ENCODE results near the gene CPSF4L.
A peak's percentile ranks its signal among the peaks of the same experiment; 100 is the strongest.

CPSF4L gene

DNA sequence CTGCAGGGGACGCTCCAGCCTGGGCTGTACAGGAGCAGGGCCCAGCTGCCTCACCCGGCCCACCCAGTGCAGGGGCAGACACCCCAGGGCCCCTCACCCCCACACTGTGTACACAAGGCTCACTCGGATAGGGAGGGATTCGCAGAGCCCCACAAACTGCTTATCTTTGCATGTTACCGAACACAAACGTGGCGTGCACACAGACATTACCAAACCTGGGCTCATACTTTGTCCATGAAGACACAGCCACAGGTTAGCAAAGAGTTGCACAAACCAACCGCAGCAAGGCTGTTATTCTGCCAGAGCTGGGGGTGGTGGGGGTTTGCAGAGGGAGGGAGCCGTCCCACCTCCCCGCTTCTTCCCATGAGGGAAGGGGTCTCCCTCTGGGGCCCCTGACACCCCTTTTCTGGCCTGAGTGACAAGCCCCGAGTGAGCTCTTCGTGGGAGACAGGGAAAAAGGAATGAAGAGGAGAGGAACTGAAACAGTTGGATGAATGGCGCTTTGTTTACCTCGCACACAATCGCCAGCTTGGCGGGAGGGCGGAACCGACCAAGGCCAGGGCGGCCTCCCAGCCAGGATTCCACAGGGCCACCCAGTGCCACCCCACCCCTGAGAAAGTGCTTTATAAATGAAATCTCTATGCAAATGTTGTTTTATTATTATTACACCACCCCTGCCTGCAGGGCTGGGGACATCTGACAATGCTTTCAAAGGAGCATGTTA lies 434 bp upstream of the CPSF4L start:
- Histone ChIP-seq H3K9ac (ENCODE audit: insufficient read length, low read depth) (peak overlapping the region; percentile 63), H3K4me1 (ENCODE audit: insufficient read depth, insufficient read length) (peaks cover 23% of the 10 kb centered on the region), H3K27me3 (ENCODE audit: insufficient read depth, insufficient read length) (no peaks in the 10 kb centered on the region), H3K4me3 (ENCODE audit: insufficient read length, low read depth) (no peak overlapping the region), H3K36me3 (ENCODE audit: insufficient read depth, insufficient read length, low read length) (no peaks in the 10 kb centered on the region), H3K9me3 (ENCODE audit: insufficient read depth, low read length) (no peaks in the 10 kb centered on the region)
- no peak for DNase-seq (ENCODE audit: low read depth, low spot score)
- TF ChIP-seq ZNF274 (IDR thresholded peaks at IDR 0.05; ENCODE audit: low read depth, low read length) (no peak), SUZ12 (IDR thresholded peaks at IDR 0.05; ENCODE audit: extremely low read depth, insufficient read depth, insufficient read length) (no peak), YY1 (IDR thresholded peaks at IDR 0.05; ENCODE audit: insufficient read depth, insufficient read length) (no peak)

DNA sequence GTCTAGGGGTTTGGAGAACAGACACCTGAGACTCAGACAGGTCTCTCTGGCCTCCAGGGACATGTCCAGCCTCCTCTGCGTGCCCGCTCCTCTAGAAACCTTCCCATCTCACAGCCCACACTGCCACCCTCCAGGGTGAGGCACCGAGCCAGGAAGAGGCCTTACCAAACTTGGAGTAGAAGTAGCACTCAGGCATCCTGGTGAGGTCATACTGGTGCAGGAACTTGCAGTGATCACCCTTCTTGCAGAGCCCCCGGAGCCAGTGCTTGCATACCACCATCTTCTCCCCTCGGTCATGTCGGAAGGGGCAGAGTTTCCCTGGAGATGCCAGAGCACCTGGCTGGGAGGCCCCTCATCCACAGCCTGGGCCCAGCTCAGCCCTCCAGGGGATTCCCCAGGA lies 4.2 kb downstream of the CPSF4L start:
- H3K36me3 ChIP-seq (ENCODE audit: insufficient read depth, insufficient read length, low read length): no peaks in the 10 kb centered on the region
- TF ChIP-seq ZNF274 (IDR thresholded peaks at IDR 0.05; ENCODE audit: low read depth, low read length) (no peak), YY1 (IDR thresholded peaks at IDR 0.05; ENCODE audit: insufficient read depth, insufficient read length) (no peak), SUZ12 (IDR thresholded peaks at IDR 0.05; ENCODE audit: extremely low read depth, insufficient read depth, insufficient read length) (no peak)
- peaks cover 17% of the 10 kb centered on the region for H3K4me1 ChIP-seq (ENCODE audit: insufficient read depth, insufficient read length)
- no peaks in the 10 kb centered on the region for H3K9me3 ChIP-seq (ENCODE audit: insufficient read depth, low read length)
- H3K9ac ChIP-seq (ENCODE audit: insufficient read length, low read depth): no peak overlapping the region
- no peak for DNase-seq (ENCODE audit: low read depth, low spot score)
- H3K4me3 ChIP-seq (ENCODE audit: insufficient read length, low read depth): no peak overlapping the region
- no peaks in the 10 kb centered on the region for H3K27me3 ChIP-seq (ENCODE audit: insufficient read depth, insufficient read length)

DNA sequence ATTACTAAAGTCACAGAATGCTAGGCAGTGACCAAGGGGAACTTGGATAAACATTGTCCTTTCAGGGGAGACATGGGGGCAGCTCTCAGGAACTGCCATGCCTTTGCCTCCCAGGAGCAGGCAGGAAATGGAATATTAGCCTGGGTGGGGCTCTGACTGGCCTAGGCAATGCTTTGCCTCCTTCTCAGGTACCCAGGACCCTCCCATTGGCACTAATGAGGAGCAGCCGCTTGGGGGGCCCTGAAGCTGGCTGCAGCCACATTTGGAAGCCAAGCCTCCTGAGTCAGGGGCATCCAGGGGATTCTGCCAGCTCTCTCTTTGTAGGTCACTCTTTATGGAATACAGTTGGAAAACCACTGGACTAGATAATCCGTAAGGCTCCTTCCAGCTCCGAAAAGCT lies 5.5 kb downstream of the CPSF4L start:
- TF ChIP-seq SUZ12 (IDR thresholded peaks at IDR 0.05; ENCODE audit: extremely low read depth, insufficient read depth, insufficient read length): no peak
- TF ChIP-seq YY1 (IDR thresholded peaks at IDR 0.05; ENCODE audit: insufficient read depth, insufficient read length): no peak
- TF ChIP-seq ZNF274 (IDR thresholded peaks at IDR 0.05; ENCODE audit: low read depth, low read length): no peak
- no peak for DNase-seq (ENCODE audit: low read depth, low spot score)
- Histone ChIP-seq H3K9me3 (ENCODE audit: insufficient read depth, low read length) (no peaks in the 10 kb centered on the region), H3K4me3 (ENCODE audit: insufficient read length, low read depth) (no peak overlapping the region), H3K9ac (ENCODE audit: insufficient read length, low read depth) (no peak overlapping the region), H3K36me3 (ENCODE audit: insufficient read depth, insufficient read length, low read length) (no peaks in the 10 kb centered on the region), H3K27me3 (ENCODE audit: insufficient read depth, insufficient read length) (no peaks in the 10 kb centered on the region), H3K4me1 (ENCODE audit: insufficient read depth, insufficient read length) (peaks cover 10% of the 10 kb centered on the region)

DNA sequence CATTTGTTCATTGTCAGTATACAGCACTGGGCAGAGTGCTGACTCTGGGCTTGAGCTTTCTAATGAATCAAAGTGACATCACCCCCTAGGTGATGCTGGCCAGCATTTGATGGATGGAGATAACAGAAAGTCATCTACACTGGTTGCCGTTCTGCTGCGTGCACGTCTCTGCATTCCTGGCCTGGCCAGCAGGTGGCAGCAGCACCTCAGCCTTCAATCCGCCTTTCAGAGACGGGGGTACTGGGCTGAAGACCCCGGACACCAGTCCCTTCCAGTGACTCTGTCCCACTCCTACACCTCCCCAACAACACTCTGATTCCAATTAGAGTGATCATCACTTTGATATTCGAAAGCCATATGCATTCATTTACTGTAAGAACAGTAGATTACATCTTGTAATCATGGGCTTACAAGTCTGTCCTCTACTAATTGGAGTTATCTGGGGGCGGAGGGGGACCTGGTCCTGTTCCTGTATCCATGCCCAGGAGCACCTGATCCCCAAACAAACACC lies 6.0 kb downstream of the CPSF4L start:
- Histone ChIP-seq H3K36me3 (ENCODE audit: insufficient read depth, insufficient read length, low read length) (no peaks in the 10 kb centered on the region), H3K9me3 (ENCODE audit: insufficient read depth, low read length) (no peaks in the 10 kb centered on the region), H3K27me3 (ENCODE audit: insufficient read depth, insufficient read length) (no peaks in the 10 kb centered on the region), H3K4me1 (ENCODE audit: insufficient read depth, insufficient read length) (peaks cover 11% of the 10 kb centered on the region), H3K9ac (ENCODE audit: insufficient read length, low read depth) (no peak overlapping the region), H3K4me3 (ENCODE audit: insufficient read length, low read depth) (no peak overlapping the region)
- no peak for DNase-seq (ENCODE audit: low read depth, low spot score)
- TF ChIP-seq SUZ12 (IDR thresholded peaks at IDR 0.05; ENCODE audit: extremely low read depth, insufficient read depth, insufficient read length): no peak
- no peak for TF ChIP-seq YY1 (IDR thresholded peaks at IDR 0.05; ENCODE audit: insufficient read depth, insufficient read length)

DNA sequence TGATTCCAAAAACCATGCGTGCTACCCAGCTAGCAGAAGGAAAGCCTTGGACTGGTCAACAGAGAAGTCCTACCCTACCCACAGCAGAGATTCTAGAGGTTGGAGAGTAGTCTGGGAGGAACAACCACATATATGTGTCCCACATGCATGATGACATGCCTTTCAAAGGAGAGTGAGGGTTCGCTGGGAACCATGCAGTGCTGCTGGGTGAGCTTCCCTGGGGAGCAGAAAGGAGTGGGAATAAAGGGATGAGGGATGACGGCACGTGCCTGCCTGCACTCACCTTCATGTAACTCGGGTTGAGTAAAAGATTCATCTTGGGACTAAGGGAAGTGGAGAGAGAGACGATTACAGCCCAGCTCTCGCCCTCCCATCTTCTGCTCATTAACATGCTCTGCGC lies 9.8 kb downstream of the CPSF4L start:
- no peak overlapping the region for H3K4me3 ChIP-seq (ENCODE audit: insufficient read length, low read depth)
- H3K36me3 ChIP-seq (ENCODE audit: insufficient read depth, insufficient read length, low read length): peaks cover 24% of the 10 kb centered on the region
- no peak for TF ChIP-seq YY1 (IDR thresholded peaks at IDR 0.05; ENCODE audit: insufficient read depth, insufficient read length)
- TF ChIP-seq SUZ12 (IDR thresholded peaks at IDR 0.05; ENCODE audit: extremely low read depth, insufficient read depth, insufficient read length): no peak
- no peak for TF ChIP-seq ZNF274 (IDR thresholded peaks at IDR 0.05; ENCODE audit: low read depth, low read length)
- H3K4me1 ChIP-seq (ENCODE audit: insufficient read depth, insufficient read length): peaks cover 10% of the 10 kb centered on the region
- no peak for DNase-seq (ENCODE audit: low read depth, low spot score)
- no peaks in the 10 kb centered on the region for H3K9me3 ChIP-seq (ENCODE audit: insufficient read depth, low read length)
- no peaks in the 10 kb centered on the region for H3K27me3 ChIP-seq (ENCODE audit: insufficient read depth, insufficient read length)
- no peak overlapping the region for H3K9ac ChIP-seq (ENCODE audit: insufficient read length, low read depth)

DNA sequence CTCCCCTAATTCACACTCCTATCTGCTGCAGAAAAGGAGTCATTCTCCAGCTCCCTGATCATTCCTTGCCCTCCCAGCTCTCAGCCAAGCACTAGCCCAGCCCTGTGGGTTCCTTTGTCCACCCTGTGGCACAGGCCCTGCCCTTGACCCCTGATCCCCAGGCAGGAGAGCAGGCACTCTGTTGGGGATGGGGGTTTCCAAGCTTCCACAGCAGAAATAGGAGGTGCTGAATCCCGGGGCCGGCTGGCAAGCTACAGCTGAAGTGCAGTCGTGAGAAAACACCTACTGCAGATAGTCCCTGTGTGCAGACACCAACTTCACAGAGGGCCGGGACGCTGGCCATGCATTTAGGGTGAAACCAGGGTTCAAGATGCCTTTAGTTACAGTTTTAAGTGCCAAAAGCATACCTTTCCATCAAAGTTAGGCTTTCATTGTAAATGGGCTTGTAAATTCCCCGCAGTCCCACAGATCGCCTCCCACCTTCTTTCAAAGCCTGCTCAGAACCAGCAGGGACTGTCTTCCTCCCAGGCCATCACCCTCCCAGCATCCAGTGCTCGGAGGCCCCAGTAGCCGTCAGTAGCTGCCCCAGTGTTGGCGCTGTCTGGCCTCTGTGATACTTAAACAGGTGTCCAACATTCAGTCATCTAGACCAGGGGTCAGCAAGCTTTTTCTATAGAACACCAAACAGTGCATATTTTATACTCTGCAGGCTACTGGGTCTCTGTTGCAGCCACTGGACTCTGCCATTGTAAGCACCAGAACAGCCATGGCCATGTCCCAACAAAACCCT lies 10.6 kb downstream of the CPSF4L start:
- peaks cover 10% of the 10 kb centered on the region for H3K4me1 ChIP-seq (ENCODE audit: insufficient read depth, insufficient read length)
- H3K9me3 ChIP-seq (ENCODE audit: insufficient read depth, low read length): no peaks in the 10 kb centered on the region
- no peak for DNase-seq (ENCODE audit: low read depth, low spot score)
- H3K27me3 ChIP-seq (ENCODE audit: insufficient read depth, insufficient read length): no peaks in the 10 kb centered on the region
- peaks cover 32% of the 10 kb centered on the region for H3K36me3 ChIP-seq (ENCODE audit: insufficient read depth, insufficient read length, low read length)
- TF ChIP-seq ZNF274 (IDR thresholded peaks at IDR 0.05; ENCODE audit: low read depth, low read length) (no peak), YY1 (IDR thresholded peaks at IDR 0.05; ENCODE audit: insufficient read depth, insufficient read length) (no peak), SUZ12 (IDR thresholded peaks at IDR 0.05; ENCODE audit: extremely low read depth, insufficient read depth, insufficient read length) (no peak)
- H3K4me3 ChIP-seq (ENCODE audit: insufficient read length, low read depth): no peak overlapping the region
- H3K9ac ChIP-seq (ENCODE audit: insufficient read length, low read depth): no peak overlapping the region

DNA sequence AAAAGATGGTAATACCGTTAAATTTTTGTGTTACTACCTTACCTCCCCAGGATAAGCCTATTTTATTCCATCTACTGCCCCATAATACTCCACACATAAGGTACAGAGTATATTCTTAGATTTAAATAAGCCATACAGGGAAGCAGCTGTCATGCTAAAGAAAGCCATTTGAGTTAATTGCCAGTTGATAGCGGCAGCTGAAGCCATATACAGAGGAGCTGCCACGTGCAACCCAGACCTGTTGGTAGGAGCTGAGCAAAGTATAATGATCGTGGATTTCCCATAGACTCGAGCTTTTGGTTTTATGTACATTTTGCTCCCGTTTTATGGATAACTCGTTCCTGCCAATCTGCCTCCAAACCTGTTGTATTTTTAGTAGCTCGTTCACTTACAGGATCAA lies 12.0 kb downstream of the CPSF4L start:
- Histone ChIP-seq H3K9me3 (ENCODE audit: insufficient read depth, low read length) (no peaks in the 10 kb centered on the region), H3K4me3 (ENCODE audit: insufficient read length, low read depth) (no peak overlapping the region), H3K36me3 (ENCODE audit: insufficient read depth, insufficient read length, low read length) (peaks cover 45% of the 10 kb centered on the region), H3K27me3 (ENCODE audit: insufficient read depth, insufficient read length) (no peaks in the 10 kb centered on the region), H3K9ac (ENCODE audit: insufficient read length, low read depth) (no peak overlapping the region), H3K4me1 (ENCODE audit: insufficient read depth, insufficient read length) (peaks cover 10% of the 10 kb centered on the region)
- TF ChIP-seq SUZ12 (IDR thresholded peaks at IDR 0.05; ENCODE audit: extremely low read depth, insufficient read depth, insufficient read length): no peak
- no peak for TF ChIP-seq ZNF274 (IDR thresholded peaks at IDR 0.05; ENCODE audit: low read depth, low read length)
- no peak for TF ChIP-seq YY1 (IDR thresholded peaks at IDR 0.05; ENCODE audit: insufficient read depth, insufficient read length)
- no peak for DNase-seq (ENCODE audit: low read depth, low spot score)
